ENCODE measurements around the gene TTLL5.

The TTLL5 gene

GRCh38 chr14:75905147-75905904 is 244.3 kb downstream of the TTLL5 start:
- Histone ChIP-seq H2BK12ac (ENCODE audit: low read length) (no peak overlapping the region), H3K4me3 (ENCODE audit: low read length in 2 of 2) (no peak overlapping the region), H3K36me3 (replicated peaks in 1 of 2; ENCODE audit: control insufficient read depth in 2 of 2, insufficient read depth in 2 of 2, low read length in 2 of 2) (peaks cover 9 to 28% of the 10 kb centered on the region in 2 donors), H3K9ac (ENCODE audit: low read depth, low read length, poor library complexity) (no peak overlapping the region), H2BK15ac (ENCODE audit: low read length) (no peak overlapping the region), H3K4ac (ENCODE audit: low read length) (no peak overlapping the region), H4K91ac (ENCODE audit: low read depth, low read length, poor library complexity) (no peak overlapping the region), H3K27ac (replicated peaks; ENCODE audit: low read length) (no peak overlapping the region), H2AK5ac (ENCODE audit: low read depth, low read length) (no peak overlapping the region), H4K8ac (ENCODE audit: low read depth, low read length) (no peak overlapping the region), H3K18ac (ENCODE audit: low read length) (no peak overlapping the region), H3K27me3 (ENCODE audit: control insufficient read depth in 3 of 3, insufficient read depth in 3 of 3, low read depth in 1 of 3, low read length in 3 of 3) (no peaks in the 10 kb centered on the region), H3K4me2 (ENCODE audit: insufficient read depth, low read length, poor library complexity, severe bottlenecking) (no peak overlapping the region), H2AFZ (ENCODE audit: low read length) (no peak overlapping the region), H3K4me1 (ENCODE audit: control insufficient read depth in 2 of 2, insufficient read depth in 1 of 2, low read depth in 1 of 2, low read length in 2 of 2) (peaks cover 0 to 4% of the 10 kb centered on the region in 2 donors), H3K9me3 (replicated peaks in 1 of 2; ENCODE audit: control insufficient read depth in 2 of 2, insufficient read depth in 1 of 2, low read depth in 1 of 2, low read length in 2 of 2) (no peaks in the 10 kb centered on the region), H3K23ac (ENCODE audit: low read depth, low read length, poor library complexity) (no peak overlapping the region), H2BK120ac (ENCODE audit: low read depth, low read length) (no peak overlapping the region), H2BK5ac (ENCODE audit: low read length) (no peak overlapping the region), H3K14ac (ENCODE audit: low read length) (no peak overlapping the region), H3K79me1 (ENCODE audit: low read depth, low read length) (no peaks in the 10 kb centered on the region)
- no peak for DNase-seq (ENCODE audit: low spot score)
- no CpG with 5 or more reads among the region's 7 CpGs for WGBS, 2 donors (ENCODE audit: extremely low coverage in 2 of 2, insufficient read length in 2 of 2, insufficient replicate concordance in 1 of 2)

- no peaks in the 10 kb centered on the region for H3K79me1 ChIP-seq (ENCODE audit: low read depth, low read length)
- no peak overlapping the region for H4K8ac ChIP-seq (ENCODE audit: low read depth, low read length)
- H3K27me3 ChIP-seq (ENCODE audit: control insufficient read depth in 3 of 3, insufficient read depth in 3 of 3, low read depth in 1 of 3, low read length in 3 of 3), result no peaks in the 10 kb centered on the region
- H2BK12ac ChIP-seq (ENCODE audit: low read length), result no peak overlapping the region
- H2BK120ac ChIP-seq (ENCODE audit: low read depth, low read length), result no peak overlapping the region
- H2BK5ac ChIP-seq (ENCODE audit: low read length), result no peak overlapping the region
- no peak overlapping the region for H3K4ac ChIP-seq (ENCODE audit: low read length)
- no peak overlapping the region for H3K4me2 ChIP-seq (ENCODE audit: insufficient read depth, low read length, poor library complexity, severe bottlenecking)
- H2AFZ ChIP-seq (ENCODE audit: low read length), result no peak overlapping the region
- no peak overlapping the region for H3K23ac ChIP-seq (ENCODE audit: low read depth, low read length, poor library complexity)
- DNase-seq (ENCODE audit: low spot score), result no peak
- H3K4me3 ChIP-seq (ENCODE audit: low read length in 2 of 2), result no peak overlapping the region
- no peak overlapping the region for H4K91ac ChIP-seq (ENCODE audit: low read depth, low read length, poor library complexity)
- no peaks in the 10 kb centered on the region for H3K9me3 ChIP-seq (replicated peaks in 1 of 2; ENCODE audit: control insufficient read depth in 2 of 2, insufficient read depth in 1 of 2, low read depth in 1 of 2, low read length in 2 of 2)
- no peak overlapping the region for H3K9ac ChIP-seq (ENCODE audit: low read depth, low read length, poor library complexity)
- no CpG with 5 or more reads among the region's 5 CpGs for WGBS, 2 donors (ENCODE audit: extremely low coverage in 2 of 2, insufficient read length in 2 of 2, insufficient replicate concordance in 1 of 2)
- H2BK15ac ChIP-seq (ENCODE audit: low read length), result no peak overlapping the region
- H3K4me1 ChIP-seq (ENCODE audit: control insufficient read depth in 2 of 2, insufficient read depth in 1 of 2, low read depth in 1 of 2, low read length in 2 of 2), result peaks cover 0 to 4% of the 10 kb centered on the region in 2 donors
- no peak overlapping the region for H3K27ac ChIP-seq (replicated peaks; ENCODE audit: low read length)
- H3K36me3 ChIP-seq (replicated peaks in 1 of 2; ENCODE audit: control insufficient read depth in 2 of 2, insufficient read depth in 2 of 2, low read length in 2 of 2), result peaks cover 9 to 28% of the 10 kb centered on the region in 2 donors
- H2AK5ac ChIP-seq (ENCODE audit: low read depth, low read length), result no peak overlapping the region
- no peak overlapping the region for H3K14ac ChIP-seq (ENCODE audit: low read length)
- H3K18ac ChIP-seq (ENCODE audit: low read length), result no peak overlapping the region
These were observed 245.2 kb downstream of the TTLL5 start for GRCh38 chr14:75906228-75906627.

- no CpG with 5 or more reads among the region's 4 CpGs for WGBS, 2 donors (ENCODE audit: extremely low coverage in 2 of 2, insufficient read length in 2 of 2, insufficient replicate concordance in 1 of 2)
- H2BK5ac ChIP-seq (ENCODE audit: low read length), result no peak overlapping the region
- H3K4me1 ChIP-seq (ENCODE audit: control insufficient read depth in 2 of 2, insufficient read depth in 1 of 2, low read depth in 1 of 2, low read length in 2 of 2), result peaks cover 0 to 4% of the 10 kb centered on the region in 2 donors
- no peak overlapping the region for H3K14ac ChIP-seq (ENCODE audit: low read length)
- no peak overlapping the region for H2BK12ac ChIP-seq (ENCODE audit: low read length)
- H3K36me3 ChIP-seq (replicated peaks in 1 of 2; ENCODE audit: control insufficient read depth in 2 of 2, insufficient read depth in 2 of 2, low read length in 2 of 2), result peaks cover 9 to 27% of the 10 kb centered on the region in 2 donors
- H2BK15ac ChIP-seq (ENCODE audit: low read length), result no peak overlapping the region
- H3K27me3 ChIP-seq (ENCODE audit: control insufficient read depth in 3 of 3, insufficient read depth in 3 of 3, low read depth in 1 of 3, low read length in 3 of 3), result no peaks in the 10 kb centered on the region
- DNase-seq (ENCODE audit: low spot score), result peak; percentile 59
- no peak overlapping the region for H2AK5ac ChIP-seq (ENCODE audit: low read depth, low read length)
- H3K4ac ChIP-seq (ENCODE audit: low read length), result no peak overlapping the region
- no peak overlapping the region for H3K27ac ChIP-seq (replicated peaks; ENCODE audit: low read length)
- H4K8ac ChIP-seq (ENCODE audit: low read depth, low read length), result no peak overlapping the region
- no peak overlapping the region for H3K18ac ChIP-seq (ENCODE audit: low read length)
- H3K9me3 ChIP-seq (replicated peaks in 1 of 2; ENCODE audit: control insufficient read depth in 2 of 2, insufficient read depth in 1 of 2, low read depth in 1 of 2, low read length in 2 of 2), result no peaks in the 10 kb centered on the region
- H2AFZ ChIP-seq (ENCODE audit: low read length), result no peak overlapping the region
- H3K23ac ChIP-seq (ENCODE audit: low read depth, low read length, poor library complexity), result no peak overlapping the region
- H2BK120ac ChIP-seq (ENCODE audit: low read depth, low read length), result no peak overlapping the region
- H4K91ac ChIP-seq (ENCODE audit: low read depth, low read length, poor library complexity), result no peak overlapping the region
- no peak overlapping the region for H3K4me2 ChIP-seq (ENCODE audit: insufficient read depth, low read length, poor library complexity, severe bottlenecking)
- no peak overlapping the region for H3K4me3 ChIP-seq (ENCODE audit: low read length in 2 of 2)
- no peak overlapping the region for H3K9ac ChIP-seq (ENCODE audit: low read depth, low read length, poor library complexity)
- H3K79me1 ChIP-seq (ENCODE audit: low read depth, low read length), result no peaks in the 10 kb centered on the region
These were observed 245.7 kb downstream of the TTLL5 start for GRCh38 chr14:75906680-75907280.

- no peak overlapping the region for H3K4ac ChIP-seq (ENCODE audit: low read length)
- no peaks in the 10 kb centered on the region for H3K79me1 ChIP-seq (ENCODE audit: low read depth, low read length)
- no peak overlapping the region for H4K91ac ChIP-seq (ENCODE audit: low read depth, low read length, poor library complexity)
- H2AFZ ChIP-seq (ENCODE audit: low read length), result no peak overlapping the region
- no peak overlapping the region for H2BK12ac ChIP-seq (ENCODE audit: low read length)
- H3K27ac ChIP-seq (replicated peaks; ENCODE audit: low read length), result no peak overlapping the region
- no peak for DNase-seq (ENCODE audit: low spot score)
- H4K8ac ChIP-seq (ENCODE audit: low read depth, low read length), result no peak overlapping the region
- peaks cover 3 to 18% of the 10 kb centered on the region in 2 donors for H3K36me3 ChIP-seq (replicated peaks in 1 of 2; ENCODE audit: control insufficient read depth in 2 of 2, insufficient read depth in 2 of 2, low read length in 2 of 2)
- H3K14ac ChIP-seq (ENCODE audit: low read length), result no peak overlapping the region
- no peaks in the 10 kb centered on the region for H3K9me3 ChIP-seq (replicated peaks in 1 of 2; ENCODE audit: control insufficient read depth in 2 of 2, insufficient read depth in 1 of 2, low read depth in 1 of 2, low read length in 2 of 2)
- no peak overlapping the region for H3K23ac ChIP-seq (ENCODE audit: low read depth, low read length, poor library complexity)
- no peak overlapping the region for H2BK15ac ChIP-seq (ENCODE audit: low read length)
- H3K18ac ChIP-seq (ENCODE audit: low read length), result no peak overlapping the region
- no peak overlapping the region for H2AK5ac ChIP-seq (ENCODE audit: low read depth, low read length)
- no peak overlapping the region for H2BK5ac ChIP-seq (ENCODE audit: low read length)
- H3K4me3 ChIP-seq (ENCODE audit: low read length in 2 of 2), result no peak overlapping the region
- no peak overlapping the region for H2BK120ac ChIP-seq (ENCODE audit: low read depth, low read length)
- H3K4me2 ChIP-seq (ENCODE audit: insufficient read depth, low read length, poor library complexity, severe bottlenecking), result no peak overlapping the region
- H3K4me1 ChIP-seq (ENCODE audit: control insufficient read depth in 2 of 2, insufficient read depth in 1 of 2, low read depth in 1 of 2, low read length in 2 of 2), result peaks cover 2 to 7% of the 10 kb centered on the region in 2 donors
- no CpG with 5 or more reads among the region's 4 CpGs for WGBS, 2 donors (ENCODE audit: extremely low coverage in 2 of 2, insufficient read length in 2 of 2, insufficient replicate concordance in 1 of 2)
- H3K27me3 ChIP-seq (ENCODE audit: control insufficient read depth in 3 of 3, insufficient read depth in 3 of 3, low read depth in 1 of 3, low read length in 3 of 3), result no peaks in the 10 kb centered on the region
- no peak overlapping the region for H3K9ac ChIP-seq (ENCODE audit: low read depth, low read length, poor library complexity)
These were observed 246.8 kb downstream of the TTLL5 start for GRCh38 chr14:75907756-75908359.

Data from neuronal stem cell (in vitro differentiated cells).